ENCODE measurements around the gene UNKL.

Gene UNKL

GRCh38 chr16:1356061-1356900 lies 58.2 kb downstream of the UNKL start:
- in situ Hi-C loops (cut with MboI; ENCODE audit: low sequenced_read_pairs), result no loop called here

DNA sequence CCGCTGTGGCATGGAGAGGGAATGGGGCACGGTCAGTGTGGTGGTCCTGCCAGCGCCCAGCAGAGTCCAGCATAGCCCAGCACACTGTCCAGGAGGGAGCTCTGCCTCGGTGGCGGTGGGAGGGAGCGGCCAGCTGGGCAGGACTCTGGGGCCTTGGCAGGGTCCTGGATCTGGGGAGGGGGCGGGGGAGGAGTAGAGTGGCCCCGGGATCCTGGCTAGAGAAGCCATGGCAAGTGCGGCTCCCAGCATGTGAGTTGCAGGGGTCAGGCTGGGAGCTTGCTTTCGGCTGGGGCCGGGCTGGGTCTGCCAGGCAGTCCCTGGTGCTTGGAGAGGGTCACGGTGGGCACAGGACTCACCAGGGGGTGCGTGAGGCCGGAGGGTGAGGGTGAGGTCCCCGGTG lies 58.9 kb downstream of the UNKL start:
- in situ Hi-C loops (cut with MboI; ENCODE audit: low sequenced_read_pairs), result no loop called here

DNA sequence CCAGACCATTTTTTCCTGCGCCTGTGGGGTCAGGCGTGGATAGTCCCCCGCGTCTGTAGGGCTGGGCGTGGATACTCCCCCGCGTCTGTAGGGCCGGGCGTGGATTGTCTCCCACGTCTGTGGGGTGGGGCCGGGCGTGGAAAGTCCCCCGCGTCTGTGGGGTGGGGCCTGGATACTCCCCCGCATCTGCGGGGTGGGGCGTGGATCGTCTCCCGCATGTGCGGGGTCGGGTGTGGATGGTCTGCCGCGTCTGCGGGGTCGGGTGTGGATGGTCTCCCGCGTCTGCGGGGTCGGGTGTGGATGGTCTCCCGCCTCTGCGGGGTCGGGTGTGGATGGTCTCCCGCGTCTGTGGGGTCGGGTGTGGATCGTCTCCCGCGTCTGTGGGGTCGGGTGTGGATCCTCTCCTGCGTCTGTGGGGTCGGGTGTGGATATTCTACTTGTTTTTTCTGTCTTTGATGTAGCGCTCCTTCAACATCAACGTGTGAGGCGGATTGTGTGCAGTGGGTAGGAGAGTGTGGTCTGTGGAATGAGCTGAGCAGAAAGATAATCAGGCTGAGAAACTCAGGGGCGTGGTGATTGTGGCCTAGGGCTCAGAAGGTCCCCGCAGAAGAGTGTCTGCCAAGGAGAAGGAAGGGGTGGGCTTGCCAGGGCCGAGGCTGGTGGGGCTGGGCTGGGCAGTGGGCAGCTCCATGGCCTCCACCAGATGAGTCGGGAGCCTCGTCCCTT lies 59.5 kb downstream of the UNKL start:
- in situ Hi-C loops (cut with MboI; ENCODE audit: low sequenced_read_pairs), result no loop called here

DNA sequence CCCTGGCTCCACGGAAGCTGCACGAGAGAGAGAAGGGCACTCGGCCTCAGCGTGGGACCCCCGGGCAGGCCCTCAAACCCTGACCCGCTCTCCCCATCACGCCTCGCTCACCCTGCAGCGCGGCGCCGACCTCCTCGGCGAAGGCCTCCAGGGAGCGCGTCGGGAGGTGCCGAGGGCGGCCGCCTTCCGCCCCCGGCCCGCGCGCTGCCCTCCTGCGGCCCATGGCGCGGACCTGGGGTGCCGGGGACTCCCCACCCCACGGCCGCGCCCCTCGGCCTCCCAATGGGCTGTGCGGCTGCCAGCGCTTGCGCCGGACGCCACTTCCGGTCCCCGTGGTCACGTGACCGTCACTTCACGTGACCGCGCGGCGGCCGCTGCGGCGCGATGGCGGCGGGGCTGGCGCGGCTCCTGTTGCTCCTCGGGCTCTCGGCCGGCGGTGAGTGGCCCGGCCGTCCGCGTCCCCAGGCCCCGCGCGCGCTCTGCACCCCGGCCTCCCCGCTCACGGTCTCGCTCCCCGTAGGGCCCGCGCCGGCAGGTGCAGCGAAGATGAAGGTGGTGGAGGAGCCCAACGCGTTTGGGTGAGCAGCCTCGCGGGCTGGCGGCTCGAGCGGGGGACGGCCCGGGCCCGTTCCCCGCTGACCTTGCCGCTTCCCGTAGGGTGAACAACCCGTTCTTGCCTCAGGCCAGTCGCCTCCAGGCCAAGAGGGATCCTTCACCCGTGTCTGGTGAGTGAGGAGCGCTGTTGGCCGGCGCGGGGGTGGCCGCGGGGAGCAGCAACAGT lies 62.7 kb downstream of the UNKL start, which contains the start of the genes GNPTG and TSR3:
GNPTG (plus strand) TSS at position 350 of the 781 bp plus-strand sequence; CDS start at position 385, 35 bp downstream.
TSR3 (minus strand) TSS at position 297 of the 781 bp plus-strand sequence; CDS start at position 223, 74 bp downstream.
- in situ Hi-C loops (cut with MboI; ENCODE audit: low sequenced_read_pairs), result no loop called here

- in situ Hi-C loops (cut with MboI; ENCODE audit: low sequenced_read_pairs), result no loop called here
Measured at GRCh38 chr16:1351215-1351581, 63.3 kb downstream of the UNKL start.

DNA sequence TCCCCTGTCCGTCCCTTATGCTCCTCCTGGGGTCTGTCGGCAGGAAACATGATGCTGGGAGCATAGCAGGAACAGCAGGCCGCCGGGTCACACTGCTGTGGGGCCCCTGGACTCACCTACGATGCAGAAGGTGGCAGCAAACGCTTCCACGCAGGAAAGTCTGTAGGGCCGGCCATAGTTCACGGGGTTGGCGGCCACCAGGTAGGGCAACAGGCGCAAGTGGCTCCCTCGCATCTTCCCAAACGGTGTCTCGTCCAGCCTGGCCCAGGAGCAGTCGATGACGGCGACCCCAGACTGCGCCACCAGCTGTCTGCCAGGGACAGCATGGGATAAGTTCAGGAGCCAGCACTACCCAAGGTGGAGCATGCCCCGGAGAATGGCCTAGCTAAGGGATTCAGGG lies 63.8 kb downstream of the UNKL start:
- in situ Hi-C loops (cut with MboI; ENCODE audit: low sequenced_read_pairs), result no loop called here

GRCh38 chr16:1349951-1350350 lies 64.6 kb downstream of the UNKL start:
- in situ Hi-C loops (cut with MboI; ENCODE audit: low sequenced_read_pairs), result no loop called here

DNA sequence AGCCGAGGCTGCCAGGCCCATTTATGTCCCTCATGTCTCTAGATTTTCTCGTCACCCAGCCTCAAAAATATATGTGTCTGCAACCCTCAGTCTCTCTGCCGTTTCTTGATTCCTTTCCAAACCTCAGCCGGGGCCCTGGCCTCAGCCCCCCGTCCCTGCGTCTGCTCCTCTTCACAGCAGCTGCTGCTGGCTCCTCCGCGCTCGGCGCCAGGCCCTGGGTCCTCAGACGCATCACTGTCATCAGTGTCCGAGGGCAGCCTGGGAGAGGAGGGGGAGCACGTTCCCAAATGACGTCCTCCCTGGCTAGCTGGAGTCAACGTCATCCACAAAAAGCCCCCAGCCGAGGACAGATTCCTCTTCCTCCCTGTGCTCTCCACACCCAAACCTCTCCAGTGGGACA lies 65.2 kb downstream of the UNKL start:
- in situ Hi-C loops (cut with MboI; ENCODE audit: low sequenced_read_pairs), result no loop called here

GRCh38 chr16:1348926-1349325 lies 65.6 kb downstream of the UNKL start:
- in situ Hi-C loops (cut with MboI; ENCODE audit: low sequenced_read_pairs), result no loop called here

DNA sequence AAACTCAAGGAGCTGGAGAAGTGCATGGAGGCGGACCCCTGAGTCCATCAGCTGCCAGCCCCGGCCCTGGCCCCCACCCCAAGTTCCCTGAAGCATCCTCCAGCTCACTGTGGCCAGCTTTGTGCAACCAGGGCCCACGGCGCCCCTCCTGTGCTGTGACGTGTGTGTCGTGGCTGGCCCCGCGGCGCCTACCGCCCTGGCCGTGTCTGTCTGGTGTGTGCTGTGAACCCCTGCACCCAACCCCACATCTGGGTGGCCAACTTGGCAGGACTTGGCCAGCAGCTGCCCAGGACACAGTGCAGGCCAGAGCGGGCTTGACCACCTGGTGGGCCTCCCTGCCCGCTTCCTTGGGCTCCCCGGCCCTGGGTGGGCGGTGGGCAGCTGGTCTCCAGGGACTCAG lies 66.1 kb downstream of the UNKL start:
- in situ Hi-C loops (cut with MboI; ENCODE audit: low sequenced_read_pairs), result no loop called here

DNA sequence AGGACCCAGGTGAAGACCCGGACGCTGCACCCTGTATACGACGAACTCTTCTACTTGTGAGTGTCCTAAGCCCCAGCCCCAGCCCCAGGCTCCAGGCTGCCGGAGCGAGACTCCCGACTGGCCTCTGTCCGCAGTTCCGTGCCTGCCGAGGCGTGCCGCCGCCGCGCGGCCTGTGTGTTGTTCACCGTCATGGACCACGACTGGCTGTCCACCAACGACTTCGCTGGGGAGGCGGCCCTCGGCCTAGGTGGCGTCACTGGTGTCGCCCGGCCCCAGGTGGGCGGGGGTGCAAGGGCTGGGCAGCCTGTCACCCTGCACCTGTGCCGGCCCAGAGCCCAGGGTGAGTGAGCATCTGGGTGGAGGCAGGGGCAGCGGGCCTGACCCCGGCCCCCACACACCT lies 66.5 kb downstream of the UNKL start:
- in situ Hi-C loops (cut with MboI; ENCODE audit: low sequenced_read_pairs), result no loop called here

DNA sequence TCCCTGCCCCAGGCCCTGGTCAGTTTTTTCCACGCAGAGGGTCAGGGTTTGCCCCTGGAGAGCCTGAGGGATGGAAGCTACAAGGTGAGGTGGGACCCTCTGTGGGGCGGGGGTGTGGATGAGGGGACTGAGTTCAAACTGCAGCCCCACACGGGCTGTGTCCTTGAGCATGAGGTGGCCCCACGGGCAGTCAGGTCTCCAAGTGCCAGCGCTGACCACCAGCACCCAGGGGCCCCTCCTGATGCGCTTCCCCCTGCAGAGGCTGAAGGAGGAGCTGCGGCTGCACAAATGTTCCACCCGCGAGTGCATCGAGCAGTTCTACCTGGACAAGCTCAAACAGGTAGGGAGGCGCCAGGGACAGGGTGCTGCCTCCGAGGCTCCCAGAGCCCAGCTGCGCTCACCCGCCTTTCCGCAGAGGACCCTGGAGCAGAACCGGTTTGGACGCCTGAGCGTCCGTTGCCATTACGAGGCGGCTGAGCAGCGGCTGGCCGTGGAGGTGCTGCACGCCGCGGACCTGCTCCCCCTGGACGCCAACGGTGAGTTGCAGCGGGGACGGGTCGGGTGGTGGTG lies 67.1 kb downstream of the UNKL start:
- in situ Hi-C loops (cut with MboI; ENCODE audit: low sequenced_read_pairs), result no loop called here

- in situ Hi-C loops (cut with MboI; ENCODE audit: low sequenced_read_pairs), result no loop called here
Measured at GRCh38 chr16:1346422-1347285, 67.8 kb downstream of the UNKL start.

DNA sequence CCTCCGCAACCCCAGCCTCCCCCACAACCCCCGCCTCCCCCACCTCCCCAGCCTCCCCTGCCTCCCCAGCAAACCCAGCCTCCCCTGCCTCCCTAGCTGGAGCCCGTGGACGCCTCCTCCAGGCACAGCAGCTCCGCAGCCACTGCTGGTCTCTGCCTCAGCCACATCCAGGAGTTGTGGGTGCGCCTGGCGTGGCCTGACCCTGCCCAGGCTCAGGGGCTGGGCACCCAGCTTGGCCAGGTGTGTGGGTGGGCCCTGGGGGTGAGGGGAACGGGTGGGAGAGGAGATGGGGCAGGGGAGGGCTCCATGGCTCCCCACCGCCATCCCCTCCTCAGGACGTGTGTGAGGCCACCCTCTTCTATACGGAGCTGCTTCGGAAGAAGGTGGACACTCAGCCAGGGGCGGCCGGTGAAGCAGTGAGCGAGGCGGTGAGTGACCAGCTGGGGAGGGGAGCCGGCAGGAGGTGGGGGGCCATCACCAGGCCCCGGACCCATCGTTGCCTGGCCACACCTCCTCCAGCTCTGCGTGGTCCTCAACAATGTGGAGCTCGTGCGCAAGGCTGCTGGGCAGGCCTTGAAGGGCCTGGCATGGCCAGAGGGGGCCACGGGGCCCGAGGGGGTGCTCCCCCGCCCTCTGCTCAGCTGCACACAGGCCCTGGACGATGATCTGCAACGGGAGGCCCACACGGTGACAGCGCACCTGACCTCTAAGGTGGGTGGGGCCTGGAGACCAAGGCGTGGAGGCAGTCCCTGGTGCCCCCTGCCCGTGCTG lies 68.7 kb downstream of the UNKL start:
- in situ Hi-C loops (cut with MboI; ENCODE audit: low sequenced_read_pairs), result no loop called here

DNA sequence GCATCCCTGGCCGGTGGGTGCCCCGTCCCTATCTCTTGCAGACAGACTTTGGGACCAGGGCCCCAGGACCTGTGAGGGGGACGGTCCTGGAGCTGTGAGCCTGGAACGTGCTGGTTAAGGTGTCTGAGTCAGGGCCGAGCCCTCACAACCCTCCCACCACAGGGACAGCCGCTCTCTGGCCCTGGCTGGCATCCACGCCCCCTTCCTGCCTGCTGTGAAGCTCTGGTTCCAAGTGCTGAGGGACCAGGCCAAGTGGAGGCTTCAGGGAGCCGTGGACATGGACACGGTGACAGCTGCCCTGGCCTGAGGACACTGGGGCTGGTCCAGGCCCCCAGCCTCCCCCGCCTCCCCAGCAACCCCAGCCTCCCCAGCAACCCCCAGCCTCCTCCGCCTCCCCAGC lies 69.4 kb downstream of the UNKL start:
- in situ Hi-C loops (cut with MboI; ENCODE audit: low sequenced_read_pairs), result no loop called here

DNA sequence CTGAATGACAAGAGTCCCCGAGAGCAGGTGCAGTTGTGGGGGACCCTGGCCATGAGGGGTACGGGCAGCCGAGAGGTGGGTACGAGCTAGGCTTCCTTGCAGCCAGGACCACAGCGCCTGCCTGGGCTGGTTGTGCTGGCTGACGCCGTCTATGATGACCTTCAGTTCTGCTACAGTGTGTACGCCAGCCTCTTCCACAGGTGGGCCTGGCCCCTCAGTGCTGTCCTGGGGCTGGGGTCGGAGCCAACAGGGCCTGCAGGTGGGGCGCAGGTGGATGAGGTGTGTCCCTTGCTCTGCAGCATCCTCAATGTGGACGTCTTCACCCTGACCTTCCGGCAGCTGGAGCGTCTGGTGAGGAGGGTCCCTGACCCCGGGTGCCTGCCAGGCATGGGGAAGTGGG lies 70.0 kb downstream of the UNKL start:
- in situ Hi-C loops (cut with MboI; ENCODE audit: low sequenced_read_pairs), result no loop called here

- in situ Hi-C loops (cut with MboI; ENCODE audit: low sequenced_read_pairs), result no loop called here
Measured at GRCh38 chr16:1343428-1344242, 70.9 kb downstream of the UNKL start.
